ENCODE measurements around the gene DUOXA1. TPM values are rescaled to one million over a fixed set of nuclear protein-coding genes. Genes with fewer than 3 reads are reported as not detected.
A peak's percentile ranks its signal among the peaks of the same experiment; 100 is the strongest.

The DUOXA1 gene
- total and polyA plus RNA-seq, 5 donors from 2014 or later: not detected

- H3K4me1 ChIP-seq (ENCODE audit: control insufficient read depth, insufficient read depth, low read length, poor library complexity, severe bottlenecking): peaks cover 31% of the 10 kb centered on the region
- H3K9me3 Mint-ChIP-seq: peaks cover 0 to 7% (median 0%) of the 10 kb centered on the region in 7 donors
- ATAC-seq (ENCODE audit: low read depth in 2 of 2) (peak; percentile 96 to 99), DNase-seq (peak; percentile 64 to 86 (median 82))
- H3K9me3 ChIP-seq (ENCODE audit: control insufficient read depth in 2 of 2, low read length in 2 of 2): no peaks in the 10 kb centered on the region
- H3K27me3 ChIP-seq (ENCODE audit: control insufficient read depth, insufficient read depth, low read length): peaks cover 13% of the 10 kb centered on the region
- H3K4me3 ChIP-seq (ENCODE audit: low read depth, low read length): no peak overlapping the region
- H3K36me3 Mint-ChIP-seq: no peaks in the 10 kb centered on the region
- H3K36me3 ChIP-seq (ENCODE audit: control insufficient read depth, insufficient read depth, low read length): no peaks in the 10 kb centered on the region
- peak overlapping the region; percentile 28 to 89 (median 73) for H3K4me3 Mint-ChIP-seq
- H3K27ac Mint-ChIP-seq: no peak overlapping the region
- peaks cover 0 to 39% (median 15%) of the 10 kb centered on the region in 4 donors for H3K4me1 Mint-ChIP-seq
- H3K27ac ChIP-seq (ENCODE audit: insufficient read depth, low read length, poor library complexity, severe bottlenecking): no peak overlapping the region
- peaks cover 75% of the 10 kb centered on the region for H3K27me3 Mint-ChIP-seq
These were observed 11.5 kb downstream of the DUOXA1 start for GRCh38 chr15:45118131-45118588.

GRCh38 chr15:45117308-45118130 is 12.2 kb downstream of the DUOXA1 start:
- H3K27ac ChIP-seq (ENCODE audit: insufficient read depth, low read length, poor library complexity, severe bottlenecking): no peak overlapping the region
- H3K4me3 Mint-ChIP-seq: peak overlapping the region; percentile 28 to 89 (median 76)
- peaks cover 14% of the 10 kb centered on the region for H3K27me3 ChIP-seq (ENCODE audit: control insufficient read depth, insufficient read depth, low read length)
- peaks cover 0 to 7% (median 0%) of the 10 kb centered on the region in 7 donors for H3K9me3 Mint-ChIP-seq
- H3K9me3 ChIP-seq (ENCODE audit: control insufficient read depth in 2 of 2, low read length in 2 of 2): no peaks in the 10 kb centered on the region
- ATAC-seq (ENCODE audit: low read depth in 2 of 2) (no peak), DNase-seq (no peak)
- H3K4me1 ChIP-seq (ENCODE audit: control insufficient read depth, insufficient read depth, low read length, poor library complexity, severe bottlenecking): peaks cover 35% of the 10 kb centered on the region
- H3K36me3 ChIP-seq (ENCODE audit: control insufficient read depth, insufficient read depth, low read length): no peaks in the 10 kb centered on the region
- peaks cover 0 to 44% (median 15%) of the 10 kb centered on the region in 4 donors for H3K4me1 Mint-ChIP-seq
- H3K36me3 Mint-ChIP-seq: no peaks in the 10 kb centered on the region
- H3K27me3 Mint-ChIP-seq: peaks cover 80% of the 10 kb centered on the region
- no peak overlapping the region for H3K4me3 ChIP-seq (ENCODE audit: low read depth, low read length)
- no peak overlapping the region for H3K27ac Mint-ChIP-seq

GRCh38 chr15:45116482-45117307 is 13.0 kb downstream of the DUOXA1 start:
- Mint-ChIP-seq H3K9me3 (peaks cover 0 to 7% (median 0%) of the 10 kb centered on the region in 7 donors), H3K27ac (peak overlapping the region in 1 of 3 donors; percentile 32), H3K27me3 (peaks cover 88% of the 10 kb centered on the region), H3K36me3 (no peaks in the 10 kb centered on the region), H3K4me3 (peak overlapping the region in 3 of 4 donors; percentile 11 to 89 (median 87)), H3K4me1 (peaks cover 4 to 52% (median 20%) of the 10 kb centered on the region in 4 donors)
- peaks cover 43% of the 10 kb centered on the region for H3K4me1 ChIP-seq (ENCODE audit: control insufficient read depth, insufficient read depth, low read length, poor library complexity, severe bottlenecking)
- H3K4me3 ChIP-seq (ENCODE audit: low read depth, low read length): no peak overlapping the region
- ATAC-seq (ENCODE audit: low read depth in 2 of 2) (no peak), DNase-seq (no peak)
- H3K27ac ChIP-seq (ENCODE audit: insufficient read depth, low read length, poor library complexity, severe bottlenecking): no peak overlapping the region
- H3K36me3 ChIP-seq (ENCODE audit: control insufficient read depth, insufficient read depth, low read length): no peaks in the 10 kb centered on the region
- peaks cover 17% of the 10 kb centered on the region for H3K27me3 ChIP-seq (ENCODE audit: control insufficient read depth, insufficient read depth, low read length)
- H3K9me3 ChIP-seq (ENCODE audit: control insufficient read depth in 2 of 2, low read length in 2 of 2): no peaks in the 10 kb centered on the region

GRCh38 chr15:45116006-45116481 is 13.6 kb downstream of the DUOXA1 start:
- ATAC-seq (ENCODE audit: low read depth in 2 of 2) (no peak), DNase-seq (no peak)
- Histone ChIP-seq H3K9me3 (ENCODE audit: control insufficient read depth in 2 of 2, low read length in 2 of 2) (no peaks in the 10 kb centered on the region), H3K27me3 (ENCODE audit: control insufficient read depth, insufficient read depth, low read length) (peaks cover 17% of the 10 kb centered on the region), H3K4me3 (ENCODE audit: low read depth, low read length) (no peak overlapping the region), H3K36me3 (ENCODE audit: control insufficient read depth, insufficient read depth, low read length) (no peaks in the 10 kb centered on the region), H3K4me1 (ENCODE audit: control insufficient read depth, insufficient read depth, low read length, poor library complexity, severe bottlenecking) (peaks cover 43% of the 10 kb centered on the region), H3K27ac (ENCODE audit: insufficient read depth, low read length, poor library complexity, severe bottlenecking) (no peak overlapping the region)
- Mint-ChIP-seq H3K27ac (peak overlapping the region in 1 of 3 donors; percentile 32), H3K4me3 (peak overlapping the region in 3 of 4 donors; percentile 11 to 74 (median 72)), H3K27me3 (peaks cover 88% of the 10 kb centered on the region), H3K4me1 (peaks cover 4 to 52% (median 20%) of the 10 kb centered on the region in 4 donors), H3K9me3 (peaks cover 0 to 7% (median 0%) of the 10 kb centered on the region in 7 donors), H3K36me3 (no peaks in the 10 kb centered on the region)

- Mint-ChIP-seq H3K4me1 (peaks cover 4 to 52% (median 20%) of the 10 kb centered on the region in 4 donors), H3K9me3 (peaks cover 0 to 7% (median 0%) of the 10 kb centered on the region in 7 donors), H3K27me3 (peaks cover 88% of the 10 kb centered on the region), H3K36me3 (no peaks in the 10 kb centered on the region), H3K27ac (no peak overlapping the region), H3K4me3 (no peak overlapping the region)
- Histone ChIP-seq H3K27me3 (ENCODE audit: control insufficient read depth, insufficient read depth, low read length) (peaks cover 17% of the 10 kb centered on the region), H3K27ac (ENCODE audit: insufficient read depth, low read length, poor library complexity, severe bottlenecking) (no peak overlapping the region), H3K9me3 (ENCODE audit: control insufficient read depth in 2 of 2, low read length in 2 of 2) (no peaks in the 10 kb centered on the region), H3K36me3 (ENCODE audit: control insufficient read depth, insufficient read depth, low read length) (no peaks in the 10 kb centered on the region), H3K4me1 (ENCODE audit: control insufficient read depth, insufficient read depth, low read length, poor library complexity, severe bottlenecking) (peaks cover 43% of the 10 kb centered on the region), H3K4me3 (ENCODE audit: low read depth, low read length) (no peak overlapping the region)
- ATAC-seq (ENCODE audit: low read depth in 2 of 2) (no peak), DNase-seq (no peak)
These were observed 14.3 kb downstream of the DUOXA1 start for GRCh38 chr15:45115312-45115820.

GRCh38 chr15:45114751-45115085 is 15.0 kb downstream of the DUOXA1 start:
- Histone ChIP-seq H3K4me1 (ENCODE audit: control insufficient read depth, insufficient read depth, low read length, poor library complexity, severe bottlenecking) (peaks cover 43% of the 10 kb centered on the region), H3K4me3 (ENCODE audit: low read depth, low read length) (no peak overlapping the region), H3K27me3 (ENCODE audit: control insufficient read depth, insufficient read depth, low read length) (peaks cover 21% of the 10 kb centered on the region), H3K27ac (ENCODE audit: insufficient read depth, low read length, poor library complexity, severe bottlenecking) (no peak overlapping the region), H3K9me3 (ENCODE audit: control insufficient read depth in 2 of 2, low read length in 2 of 2) (no peaks in the 10 kb centered on the region), H3K36me3 (ENCODE audit: control insufficient read depth, insufficient read depth, low read length) (no peaks in the 10 kb centered on the region)
- DNase-seq (no peak), ATAC-seq (ENCODE audit: low read depth in 2 of 2) (no peak)
- H3K36me3 Mint-ChIP-seq: no peaks in the 10 kb centered on the region
- no peak overlapping the region for H3K27ac Mint-ChIP-seq
- no peak overlapping the region for H3K4me3 Mint-ChIP-seq
- H3K27me3 Mint-ChIP-seq: peaks cover 91% of the 10 kb centered on the region
- peaks cover 4 to 54% (median 20%) of the 10 kb centered on the region in 4 donors for H3K4me1 Mint-ChIP-seq
- H3K9me3 Mint-ChIP-seq: peaks cover 0 to 7% (median 0%) of the 10 kb centered on the region in 7 donors

GRCh38 chr15:45114076-45114750 is 15.5 kb downstream of the DUOXA1 start, which contains the start of the genes DUOX2 and DUOXA2:
TSS of gene DUOX2 (minus strand) at chr15:45114172. CDS start at chr15:45113411, 761 bp downstream.
TSS of gene DUOXA2 (plus strand) at chr15:45114326. CDS start at chr15:45114606, 280 bp downstream.
- H3K4me1 Mint-ChIP-seq: peaks cover 4 to 54% (median 20%) of the 10 kb centered on the region in 4 donors
- Histone ChIP-seq H3K4me1 (ENCODE audit: control insufficient read depth, insufficient read depth, low read length, poor library complexity, severe bottlenecking) (peaks cover 43% of the 10 kb centered on the region), H3K27me3 (ENCODE audit: control insufficient read depth, insufficient read depth, low read length) (peaks cover 25% of the 10 kb centered on the region), H3K9me3 (ENCODE audit: control insufficient read depth in 2 of 2, low read length in 2 of 2) (no peaks in the 10 kb centered on the region), H3K27ac (ENCODE audit: insufficient read depth, low read length, poor library complexity, severe bottlenecking) (no peak within 1 kb of the TSS), H3K4me3 (ENCODE audit: low read depth, low read length) (no peak within 1 kb of the TSS), H3K36me3 (ENCODE audit: control insufficient read depth, insufficient read depth, low read length) (no peaks in the 10 kb centered on the region)
- DNase-seq: no peak
- H3K4me3 Mint-ChIP-seq: peak within 1 kb of the TSS in 3 of 4 donors; percentile 3 to 57 (median 22)
- H3K9me3 Mint-ChIP-seq: peaks cover 0 to 7% (median 0%) of the 10 kb centered on the region in 7 donors
- peaks cover 91% of the 10 kb centered on the region for H3K27me3 Mint-ChIP-seq
- H3K36me3 Mint-ChIP-seq: no peaks in the 10 kb centered on the region
- H3K27ac Mint-ChIP-seq: no peak within 1 kb of the TSS
- ATAC-seq (ENCODE audit: low read depth in 2 of 2): no peak
